ENCODE results near the gene LCE5A. TPM values are rescaled to one million over a fixed set of nuclear protein-coding genes. Genes with fewer than 3 reads are reported as not detected.

Gene LCE5A
- total and polyA plus RNA-seq, 2 donors (not counting 3 experiments of a cell fraction or from before 2014, with no cell fraction given): not detected

DNA sequence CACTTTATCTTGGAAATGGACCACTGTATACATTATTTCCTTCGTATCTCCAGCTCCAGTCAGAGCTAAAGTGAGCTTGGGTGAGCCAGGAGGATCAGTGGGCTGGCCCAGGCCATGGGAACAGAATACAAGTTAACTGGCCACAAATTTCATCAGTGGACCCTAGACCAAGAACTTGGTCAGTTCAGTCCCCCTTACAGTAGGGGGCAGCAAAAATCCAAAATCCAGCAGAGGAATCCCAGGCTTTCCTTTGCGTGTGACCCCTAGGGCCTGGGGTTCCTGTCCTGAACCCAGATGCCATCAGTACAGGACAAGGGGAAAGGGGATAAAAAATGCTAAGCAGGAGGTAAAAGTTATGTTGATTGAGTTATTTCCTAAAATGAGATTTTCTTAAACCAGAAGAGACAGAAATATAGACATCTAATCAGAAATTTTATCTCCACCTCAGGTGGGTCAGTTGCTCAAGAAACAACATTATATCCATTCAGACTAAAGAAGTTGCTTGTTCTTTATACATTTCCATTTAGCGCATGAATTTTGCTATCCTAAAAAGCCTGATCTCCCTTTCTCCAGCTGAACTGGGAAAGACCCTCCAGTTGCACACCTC is 24.1 kb upstream of the LCE5A start:
- DNase-seq (ENCODE audit: low read depth, low spot score) (no peak), FAIRE-seq (no peak)
- no peaks in the 10 kb centered on the region for H3K4me1 ChIP-seq (ENCODE audit: control insufficient read depth, extremely low read depth, insufficient read depth, low read length)
- no peak overlapping the region for H3K4me3 ChIP-seq (replicated peaks in 1 of 3; ENCODE audit: insufficient read depth in 1 of 3, low read depth in 1 of 3, low read length in 3 of 3)
- H4K20me1 ChIP-seq (replicated peaks; ENCODE audit: control insufficient read depth, extremely low read depth, insufficient read depth, low read length): no peaks in the 10 kb centered on the region
- no peaks in the 10 kb centered on the region for H3K9me3 ChIP-seq (replicated peaks; ENCODE audit: control insufficient read depth, insufficient read depth, low read length)
- TF ChIP-seq JUN (IDR thresholded peaks at IDR 0.05; ENCODE audit: borderline replicate concordance, insufficient read depth, insufficient read length, low read depth): no peak
- TF ChIP-seq, protein P1, sequence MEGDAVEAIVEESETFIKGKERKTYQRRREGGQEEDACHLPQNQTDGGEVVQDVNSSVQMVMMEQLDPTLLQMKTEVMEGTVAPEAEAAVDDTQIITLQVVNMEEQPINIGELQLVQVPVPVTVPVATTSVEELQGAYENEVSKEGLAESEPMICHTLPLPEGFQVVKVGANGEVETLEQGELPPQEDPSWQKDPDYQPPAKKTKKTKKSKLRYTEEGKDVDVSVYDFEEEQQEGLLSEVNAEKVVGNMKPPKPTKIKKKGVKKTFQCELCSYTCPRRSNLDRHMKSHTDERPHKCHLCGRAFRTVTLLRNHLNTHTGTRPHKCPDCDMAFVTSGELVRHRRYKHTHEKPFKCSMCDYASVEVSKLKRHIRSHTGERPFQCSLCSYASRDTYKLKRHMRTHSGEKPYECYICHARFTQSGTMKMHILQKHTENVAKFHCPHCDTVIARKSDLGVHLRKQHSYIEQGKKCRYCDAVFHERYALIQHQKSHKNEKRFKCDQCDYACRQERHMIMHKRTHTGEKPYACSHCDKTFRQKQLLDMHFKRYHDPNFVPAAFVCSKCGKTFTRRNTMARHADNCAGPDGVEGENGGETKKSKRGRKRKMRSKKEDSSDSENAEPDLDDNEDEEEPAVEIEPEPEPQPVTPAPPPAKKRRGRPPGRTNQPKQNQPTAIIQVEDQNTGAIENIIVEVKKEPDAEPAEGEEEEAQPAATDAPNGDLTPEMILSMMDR (IDR thresholded peaks at IDR 0.05; ENCODE audit: extremely low read depth in 1 of 2, insufficient read depth in 1 of 2, low read depth in 1 of 2, low read length in 2 of 2): peak; percentile 36 to 39
- CTCF ChIA-PET: interaction anchor here (1.5 to 1.9 kb wide), 2 partner anchors 28 to 47 kb away, joined by 3 to 10 read pairs; no protein-coding TSS in a partner anchor
- intact Hi-C loops (cut with micrococcal nuclease) (no loop called here), dilution Hi-C loops (cut with MboI; ENCODE audit: extremely low pct_ligation_motif_present, low sequenced_read_pairs) (no loop called here)
- no TSS peak for BruUV-seq (replicated peaks)
- H3K4me2 ChIP-seq (ENCODE audit: insufficient read depth, low read length): no peak overlapping the region
- POLR2A ChIA-PET: no interaction called here
- no peak overlapping the region for H3K27ac ChIP-seq (ENCODE audit: insufficient read depth, low read depth, low read length)
- no peak overlapping the region for H3K9ac ChIP-seq (replicated peaks; ENCODE audit: extremely low read depth, insufficient read depth, low read length)
- no peak overlapping the region for H2AFZ ChIP-seq (ENCODE audit: low read depth, low read length)
- H3K27me3 ChIP-seq (ENCODE audit: control insufficient read depth in 2 of 2, insufficient read depth in 2 of 2, low read length in 2 of 2): no peaks in the 10 kb centered on the region
- no peaks in the 10 kb centered on the region for H3K9me1 ChIP-seq (replicated peaks; ENCODE audit: control insufficient read depth, extremely low read depth, insufficient read depth, low read length)
- H3K36me3 ChIP-seq (ENCODE audit: control insufficient read depth in 2 of 2, extremely low read depth in 1 of 2, insufficient read depth in 2 of 2, low read length in 2 of 2): no peaks in the 10 kb centered on the region
- H3K79me2 ChIP-seq (ENCODE audit: control insufficient read depth, insufficient read depth, low read length): no peaks in the 10 kb centered on the region

GRCh38 chr1:152487871-152488270 is 22.7 kb upstream of the LCE5A start:
- H3K36me3 ChIP-seq (ENCODE audit: control insufficient read depth in 2 of 2, extremely low read depth in 1 of 2, insufficient read depth in 2 of 2, low read length in 2 of 2): no peaks in the 10 kb centered on the region
- no peak for FAIRE-seq

More at GRCh38 chr1:152487871-152488270, 22.7 kb upstream of the LCE5A start:
- no peak for DNase-seq (ENCODE audit: low read depth, low spot score)
- ChIA-PET CTCF (no interaction called here), POLR2A (no interaction called here)
- H3K9ac ChIP-seq (replicated peaks; ENCODE audit: extremely low read depth, insufficient read depth, low read length): no peak overlapping the region
- H3K27ac ChIP-seq (ENCODE audit: insufficient read depth, low read depth, low read length): no peak overlapping the region
- BruUV-seq (replicated peaks): no TSS peak
- H3K9me3 ChIP-seq (replicated peaks; ENCODE audit: control insufficient read depth, insufficient read depth, low read length): no peaks in the 10 kb centered on the region
- H3K9me1 ChIP-seq (replicated peaks; ENCODE audit: control insufficient read depth, extremely low read depth, insufficient read depth, low read length): no peaks in the 10 kb centered on the region
- intact Hi-C loops (cut with micrococcal nuclease) (no loop called here), dilution Hi-C loops (cut with MboI; ENCODE audit: extremely low pct_ligation_motif_present, low sequenced_read_pairs) (no loop called here)
- no peak overlapping the region for H2AFZ ChIP-seq (ENCODE audit: low read depth, low read length)
- TF ChIP-seq GATA2 (IDR thresholded peaks at IDR 0.05; ENCODE audit: insufficient read depth, insufficient read length, low read depth, low read length) (no peak), EZH2 (IDR thresholded peaks at IDR 0.05; ENCODE audit: borderline replicate concordance, low read depth, low read length, severe bottlenecking) (no peak), MAX (IDR thresholded peaks at IDR 0.05; ENCODE audit: insufficient read depth, insufficient read length) (no peak), POLR2AphosphoS5 (IDR thresholded peaks at IDR 0.05; ENCODE audit: insufficient read depth, low read depth, low read length) (no peak)
- TF ChIP-seq, protein P1 (IDR thresholded peaks at IDR 0.05; ENCODE audit: extremely low read depth in 1 of 2, insufficient read depth in 1 of 2, low read depth in 1 of 2, low read length in 2 of 2): no peak
- no peak overlapping the region for H3K4me2 ChIP-seq (ENCODE audit: insufficient read depth, low read length)
- H3K4me1 ChIP-seq (ENCODE audit: control insufficient read depth, extremely low read depth, insufficient read depth, low read length): no peaks in the 10 kb centered on the region
- H3K79me2 ChIP-seq (ENCODE audit: control insufficient read depth, insufficient read depth, low read length): no peaks in the 10 kb centered on the region
- H4K20me1 ChIP-seq (replicated peaks; ENCODE audit: control insufficient read depth, extremely low read depth, insufficient read depth, low read length): no peaks in the 10 kb centered on the region
- H3K27me3 ChIP-seq (ENCODE audit: control insufficient read depth in 2 of 2, insufficient read depth in 2 of 2, low read length in 2 of 2): no peaks in the 10 kb centered on the region
- no peak overlapping the region for H3K4me3 ChIP-seq (replicated peaks in 1 of 3; ENCODE audit: insufficient read depth in 1 of 3, low read depth in 1 of 3, low read length in 3 of 3)
